ENCODE measurements around the gene ASCC3.

GRCh38 chr6:100673641-100674040 is 207.5 kb downstream of the ASCC3 start:
- TF ChIP-seq POLR2A (IDR thresholded peaks at IDR 0.05) (no peak), CTCF (IDR thresholded peaks at IDR 0.05) (no peak), EP300 (IDR thresholded peaks at IDR 0.05) (no peak), POLR2AphosphoS5 (IDR thresholded peaks at IDR 0.05) (no peak)
